GM06990 (cell line): ENCODE results near the gene KDM1B.

Experiments
- DNase-seq: peaks from one replicate; pipeline ENCODE4 v3.0.0-alpha.2; 2011; ENCODE audit not compliant: insufficient read length; ENCODE audit errors: extremely low read depth
- H3K27me3 ChIP-seq: replicated peaks from 2 replicates; pipeline ENCODE4 v1.6.0; 2011; ENCODE audit warnings: low read length; ENCODE audit not compliant: control insufficient read depth, insufficient read depth
- H3K36me3 ChIP-seq: 2 replicates; pipeline ENCODE4 v1.5.1; 2011; ENCODE audit warnings: low read length; ENCODE audit not compliant: control insufficient read depth, insufficient read depth
- H3K4me3 ChIP-seq: replicated peaks from 2 replicates; pipeline ENCODE4 v1.5.1; 2011; ENCODE audit warnings: low read depth, mild to moderate bottlenecking, control low read depth, low read length
- CTCF ChIP-seq: IDR thresholded peaks from 2 replicates; pipeline ENCODE4 v1.5.1; 2011; ENCODE audit warnings: low read length, control low read depth, mild to moderate bottlenecking, inconsistent platforms; ENCODE audit not compliant: insufficient read depth, poor library complexity, severe bottlenecking

Gene KDM1B

GRCh38 chr6:18265787-18266522, 110.7 kb downstream of the KDM1B start:
- no peak for DNase-seq
- Histone ChIP-seq H3K27me3 (no peaks in the 10 kb centered on the region), H3K4me3 (no peak overlapping the region), H3K36me3 (0 out of 2 replicates have a peak, but pooled peaks cover 1% of the 10 kb centered on the region)
- no peak for TF ChIP-seq CTCF

- no peak for TF ChIP-seq CTCF
- H3K27me3 ChIP-seq, result no peaks in the 10 kb centered on the region
- no peak for DNase-seq
- H3K4me3 ChIP-seq, result no peak overlapping the region
- H3K36me3 ChIP-seq, result 0 out of 2 replicates have a peak, but pooled peaks cover 1% of the 10 kb centered on the region
Measured at GRCh38 chr6:18266523-18266912, 111.3 kb downstream of the KDM1B start.

- no peak for DNase-seq
- no peak for TF ChIP-seq CTCF
- H3K36me3 ChIP-seq, result no peaks in the 10 kb centered on the region
- no peak overlapping the region for H3K4me3 ChIP-seq
- no peaks in the 10 kb centered on the region for H3K27me3 ChIP-seq
Measured at GRCh38 chr6:18268066-18268465, 112.8 kb downstream of the KDM1B start.

- DNase-seq, result no peak
- Histone ChIP-seq H3K27me3 (no peaks in the 10 kb centered on the region), H3K4me3 (no peak overlapping the region), H3K36me3 (no peaks in the 10 kb centered on the region)
- TF ChIP-seq CTCF, result no peak
Measured at GRCh38 chr6:18269253-18269652, 114.0 kb downstream of the KDM1B start.

- Histone ChIP-seq H3K4me3 (no peak overlapping the region), H3K36me3 (no peaks in the 10 kb centered on the region), H3K27me3 (no peaks in the 10 kb centered on the region)
- no peak for DNase-seq
- no peak for TF ChIP-seq CTCF
Measured at GRCh38 chr6:18269717-18270116, 114.5 kb downstream of the KDM1B start.
